ENCODE measurements around the gene PNLIPRP1. TPM values are rescaled to one million over a fixed set of nuclear protein-coding genes. Genes with fewer than 3 reads are reported as not detected.

PNLIPRP1 gene
- total RNA-seq, 1 experiment from 2014 or later: not detected

DNA sequence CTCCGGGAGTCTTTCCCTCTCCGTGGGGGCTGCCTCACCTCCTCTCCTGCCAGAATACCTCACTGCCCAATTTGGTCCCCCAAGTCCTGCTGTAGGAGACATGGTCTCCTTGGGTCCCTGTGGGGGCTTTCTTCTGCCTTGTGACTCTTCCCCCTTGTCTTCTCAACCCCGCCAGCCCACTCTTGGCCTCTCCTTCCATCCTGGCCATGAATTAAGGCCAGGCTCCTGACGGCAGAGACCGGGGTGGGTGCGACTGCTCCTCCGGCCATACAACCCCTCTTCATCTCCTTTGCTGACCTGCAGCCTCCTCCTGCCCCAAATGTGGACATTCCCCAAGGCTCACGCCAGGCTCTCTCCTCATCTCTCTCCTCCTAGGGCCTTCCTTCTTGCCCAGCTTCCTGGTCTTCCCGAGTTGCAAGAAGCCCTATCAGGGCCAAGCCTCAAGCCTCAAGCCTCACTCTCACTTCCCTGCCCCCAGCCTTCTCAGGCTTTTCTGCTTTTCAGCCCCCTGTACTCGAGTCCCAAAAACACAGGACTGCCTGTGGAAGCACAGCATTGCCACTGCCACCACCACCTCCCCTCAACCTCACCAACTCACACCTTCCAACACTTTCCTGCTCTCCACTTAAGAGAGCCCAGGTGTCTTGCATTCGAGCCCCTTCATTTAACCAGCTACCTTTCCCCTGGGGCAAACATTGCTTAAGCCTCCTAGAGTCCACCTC lies 31.3 kb downstream of the PNLIPRP1 start:
- H3K27ac ChIP-seq (ENCODE audit: low read length): no peak overlapping the region
- ChIA-PET POLR2A (ENCODE audit: unreplicated experiment) (no interaction called here), CTCF (no interaction called here)
- H3F3A ChIP-seq (ENCODE audit: low read length, unreplicated experiment): no peaks in the 10 kb centered on the region
- H3K9ac ChIP-seq (ENCODE audit: low read length): no peak overlapping the region
- H3K9me2 ChIP-seq (replicated peaks; ENCODE audit: low read length): no peaks in the 10 kb centered on the region
- H4K20me1 ChIP-seq (ENCODE audit: low read length): no peaks in the 10 kb centered on the region
- no TSS peak for BruUV-seq (replicated peaks)
- no peaks in the 10 kb centered on the region for H3K4me1 ChIP-seq (ENCODE audit: insufficient read depth, low read length)
- no peak for DNase-seq
- ATAC-seq: no peak
- H2AFZ ChIP-seq (ENCODE audit: low read length): no peak overlapping the region
- no peaks in the 10 kb centered on the region for H3K9me3 ChIP-seq (ENCODE audit: low read length)
- H3K79me2 ChIP-seq (ENCODE audit: low read length): no peaks in the 10 kb centered on the region
- peaks cover 22% of the 10 kb centered on the region for H3K27me3 ChIP-seq (ENCODE audit: low read length)
- TF ChIP-seq EZH2 (IDR thresholded peaks at IDR 0.05; ENCODE audit: low read length, unreplicated experiment) (no peak), CTCF (conservative IDR thresholded peaks at IDR 0.05; ENCODE audit: low read depth, low read length) (no peak), EZH2phosphoT487 (IDR thresholded peaks at IDR 0.05; ENCODE audit: borderline replicate concordance, low read length) (no peak)
- no peak overlapping the region for H3K4me2 ChIP-seq (ENCODE audit: low read length)
- no peaks in the 10 kb centered on the region for H3K36me3 ChIP-seq (ENCODE audit: low read depth, low read length)
- H3K4me3 ChIP-seq (ENCODE audit: low read length): no peak overlapping the region
- intact Hi-C loops (cut with micrococcal nuclease): no loop called here

DNA sequence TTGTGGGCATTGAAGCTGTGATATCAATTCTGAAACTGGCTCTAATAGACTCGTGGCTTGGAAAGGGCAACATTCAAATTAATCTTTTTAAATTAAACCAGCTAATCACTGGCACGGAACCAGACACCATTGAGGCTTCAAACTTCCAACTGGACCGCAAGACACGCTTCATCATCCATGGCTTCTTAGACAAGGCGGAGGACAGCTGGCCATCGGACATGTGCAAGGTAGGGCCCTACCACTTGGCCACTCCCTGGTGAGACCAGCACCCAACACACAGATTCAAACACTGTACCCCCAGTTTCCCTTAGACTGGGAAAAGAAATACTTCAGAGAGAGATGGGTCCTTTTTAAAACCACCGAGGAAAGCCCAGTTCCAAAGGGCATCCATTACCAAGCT lies 35.1 kb downstream of the PNLIPRP1 start:
- no peak overlapping the region for H3K9ac ChIP-seq (ENCODE audit: low read length)
- no peak for TF ChIP-seq EZH2 (IDR thresholded peaks at IDR 0.05; ENCODE audit: low read length, unreplicated experiment)
- TF ChIP-seq CTCF (conservative IDR thresholded peaks at IDR 0.05; ENCODE audit: low read depth, low read length): no peak
- TF ChIP-seq EZH2phosphoT487 (IDR thresholded peaks at IDR 0.05; ENCODE audit: borderline replicate concordance, low read length): no peak
- no peaks in the 10 kb centered on the region for H4K20me1 ChIP-seq (ENCODE audit: low read length)
- H2AFZ ChIP-seq (ENCODE audit: low read length): no peak overlapping the region
- no peaks in the 10 kb centered on the region for H3F3A ChIP-seq (ENCODE audit: low read length, unreplicated experiment)
- no peaks in the 10 kb centered on the region for H3K9me3 ChIP-seq (ENCODE audit: low read length)
- H3K9me2 ChIP-seq (replicated peaks; ENCODE audit: low read length): no peaks in the 10 kb centered on the region
- no TSS peak for BruUV-seq (replicated peaks)
- H3K36me3 ChIP-seq (ENCODE audit: low read depth, low read length): no peaks in the 10 kb centered on the region
- H3K27ac ChIP-seq (ENCODE audit: low read length): no peak overlapping the region
- POLR2A ChIA-PET (ENCODE audit: unreplicated experiment): no interaction called here
- CTCF ChIA-PET: no interaction called here
- ATAC-seq (no peak), DNase-seq (no peak)
- H3K4me3 ChIP-seq (ENCODE audit: low read length): no peak overlapping the region
- H3K4me1 ChIP-seq (ENCODE audit: insufficient read depth, low read length): no peaks in the 10 kb centered on the region
- H3K4me2 ChIP-seq (ENCODE audit: low read length): no peak overlapping the region
- no peaks in the 10 kb centered on the region for H3K79me2 ChIP-seq (ENCODE audit: low read length)
- intact Hi-C loops (cut with micrococcal nuclease): no loop called here
- H3K27me3 ChIP-seq (ENCODE audit: low read length): peaks cover 22% of the 10 kb centered on the region; the same call in 1 of the 2 replicates

GRCh38 chr10:116626815-116627214 lies 36.1 kb downstream of the PNLIPRP1 start:
- H3F3A ChIP-seq (ENCODE audit: low read length, unreplicated experiment): no peaks in the 10 kb centered on the region
- ChIA-PET POLR2A (ENCODE audit: unreplicated experiment) (no interaction called here), CTCF (interaction anchor here (0.6 kb wide), 2 partner anchors 56 to 512 kb away, joined by 4 to 8 read pairs; no protein-coding TSS in a partner anchor)
- H3K4me1 ChIP-seq (ENCODE audit: insufficient read depth, low read length): no peaks in the 10 kb centered on the region
- H3K9ac ChIP-seq (ENCODE audit: low read length): no peak overlapping the region
- TF ChIP-seq EZH2 (IDR thresholded peaks at IDR 0.05; ENCODE audit: low read length, unreplicated experiment): no peak
- TF ChIP-seq CTCF (conservative IDR thresholded peaks at IDR 0.05; ENCODE audit: low read depth, low read length): no peak
- TF ChIP-seq EZH2phosphoT487 (IDR thresholded peaks at IDR 0.05; ENCODE audit: borderline replicate concordance, low read length): no peak
- no peaks in the 10 kb centered on the region for H3K9me2 ChIP-seq (replicated peaks; ENCODE audit: low read length)
- no peaks in the 10 kb centered on the region for H4K20me1 ChIP-seq (ENCODE audit: low read length)
- no peak overlapping the region for H3K27ac ChIP-seq (ENCODE audit: low read length)
- H3K4me3 ChIP-seq (ENCODE audit: low read length): no peak overlapping the region
- no peak for DNase-seq
- H3K4me2 ChIP-seq (ENCODE audit: low read length): no peak overlapping the region
- BruUV-seq (replicated peaks): no TSS peak
- intact Hi-C loops (cut with micrococcal nuclease): no loop called here
- no peak for ATAC-seq
- no peaks in the 10 kb centered on the region for H3K9me3 ChIP-seq (ENCODE audit: low read length)
- no peaks in the 10 kb centered on the region for H3K79me2 ChIP-seq (ENCODE audit: low read length)
- H2AFZ ChIP-seq (ENCODE audit: low read length): no peak overlapping the region
- no peaks in the 10 kb centered on the region for H3K36me3 ChIP-seq (ENCODE audit: low read depth, low read length)
- H3K27me3 ChIP-seq (ENCODE audit: low read length): peaks cover 22% of the 10 kb centered on the region; the same call in 1 of the 2 replicates
